Astrocyte of the spinal cord (primary cell): ENCODE results near the gene UNC13C.

Source experiments
- DNase-seq: peaks from one replicate; pipeline ENCODE4 v3.0.0; 2011; ENCODE audit warnings: low read depth, low spot score
- H3K4me3 ChIP-seq: 2 replicates; pipeline ENCODE4 v1.5.1; 2011; ENCODE audit warnings: low read depth, mild to moderate bottlenecking, low read length, moderate library complexity
- in situ Hi-C: cut with HindIII; loops from 2 replicates; pipeline ENCODE4 v1.10.0; 2017; ENCODE audit warnings: low sequenced_read_pairs
- TF ChIP-seq, protein P1 (sequence below): IDR thresholded peaks from 2 replicates; pipeline ENCODE4 v1.5.1; 2012; ENCODE audit warnings: low read depth, mild to moderate bottlenecking, low read length, inconsistent platforms

Gene UNC13C

DNA sequence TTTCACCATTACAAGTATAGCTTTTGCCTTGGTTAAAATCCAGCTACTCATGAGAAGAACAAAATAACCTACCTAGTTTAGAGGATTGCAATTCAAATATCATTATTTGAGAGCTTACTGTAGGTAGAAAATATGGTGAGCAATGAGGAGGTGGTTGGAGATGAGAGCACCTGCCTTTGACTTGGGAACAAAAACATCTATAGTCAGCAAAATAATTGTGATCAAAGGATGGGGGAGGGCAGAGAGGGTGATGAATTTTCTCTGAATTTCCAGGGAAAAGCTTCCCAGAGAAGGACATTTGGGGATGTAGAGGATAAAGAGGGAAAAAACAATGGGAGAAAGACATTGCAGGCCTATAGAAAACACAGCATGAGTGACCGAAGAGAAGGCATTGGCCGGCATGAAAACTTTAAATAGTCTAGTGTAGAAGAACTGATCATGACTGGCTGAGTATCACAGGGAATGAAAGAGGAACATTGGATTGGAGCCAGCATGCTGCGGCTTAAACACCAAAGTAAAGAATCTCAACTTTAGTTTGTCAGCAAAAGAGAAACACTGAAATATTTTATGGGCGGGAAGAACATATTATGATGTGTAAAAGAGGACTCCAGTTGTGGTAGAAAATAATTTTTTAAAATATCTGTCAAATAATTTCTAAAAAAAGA lies 581.3 kb downstream of the UNC13C start:
- TF ChIP-seq, protein P1, sequence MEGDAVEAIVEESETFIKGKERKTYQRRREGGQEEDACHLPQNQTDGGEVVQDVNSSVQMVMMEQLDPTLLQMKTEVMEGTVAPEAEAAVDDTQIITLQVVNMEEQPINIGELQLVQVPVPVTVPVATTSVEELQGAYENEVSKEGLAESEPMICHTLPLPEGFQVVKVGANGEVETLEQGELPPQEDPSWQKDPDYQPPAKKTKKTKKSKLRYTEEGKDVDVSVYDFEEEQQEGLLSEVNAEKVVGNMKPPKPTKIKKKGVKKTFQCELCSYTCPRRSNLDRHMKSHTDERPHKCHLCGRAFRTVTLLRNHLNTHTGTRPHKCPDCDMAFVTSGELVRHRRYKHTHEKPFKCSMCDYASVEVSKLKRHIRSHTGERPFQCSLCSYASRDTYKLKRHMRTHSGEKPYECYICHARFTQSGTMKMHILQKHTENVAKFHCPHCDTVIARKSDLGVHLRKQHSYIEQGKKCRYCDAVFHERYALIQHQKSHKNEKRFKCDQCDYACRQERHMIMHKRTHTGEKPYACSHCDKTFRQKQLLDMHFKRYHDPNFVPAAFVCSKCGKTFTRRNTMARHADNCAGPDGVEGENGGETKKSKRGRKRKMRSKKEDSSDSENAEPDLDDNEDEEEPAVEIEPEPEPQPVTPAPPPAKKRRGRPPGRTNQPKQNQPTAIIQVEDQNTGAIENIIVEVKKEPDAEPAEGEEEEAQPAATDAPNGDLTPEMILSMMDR, result no peak
- in situ Hi-C loops, result no loop called here
- DNase-seq, result no peak
- no peak overlapping the region for H3K4me3 ChIP-seq

DNA sequence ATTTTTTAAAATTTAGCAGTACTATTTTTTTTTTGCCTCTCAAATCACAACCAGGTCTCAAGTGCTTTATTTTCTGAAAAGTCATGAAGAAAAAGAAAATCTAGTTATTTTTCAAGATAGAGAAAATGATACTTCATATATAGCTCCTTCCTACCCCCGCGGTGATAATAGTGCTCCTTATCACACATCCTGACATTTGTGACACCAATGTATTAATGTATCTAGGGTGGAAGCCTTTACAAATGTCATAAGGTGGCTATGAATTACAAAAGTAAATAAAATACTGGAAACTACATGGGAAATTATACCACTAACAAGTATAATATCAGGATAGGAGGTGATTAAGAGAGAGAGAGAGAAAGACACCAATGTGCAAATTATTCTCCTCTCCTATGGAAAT lies 582.2 kb downstream of the UNC13C start:
- DNase-seq, result no peak
- no peak overlapping the region for H3K4me3 ChIP-seq
- TF ChIP-seq, protein P1, result no peak
- in situ Hi-C loops, result no loop called here

- in situ Hi-C loops, result no loop called here
- H3K4me3 ChIP-seq, result no peak overlapping the region
- TF ChIP-seq, protein P1, result no peak
- no peak for DNase-seq
These were observed 585.9 kb downstream of the UNC13C start for GRCh38 chr15:54564166-54564565.

- in situ Hi-C loops, result no loop called here
- no peak overlapping the region for H3K4me3 ChIP-seq
- DNase-seq, result no peak
- TF ChIP-seq, protein P1, result no peak
These were observed 588.4 kb downstream of the UNC13C start for GRCh38 chr15:54566654-54567053.

GRCh38 chr15:54567408-54568035 lies 589.3 kb downstream of the UNC13C start:
- TF ChIP-seq, protein P1, result no peak
- H3K4me3 ChIP-seq, result no peak overlapping the region
- DNase-seq, result no peak
- in situ Hi-C loops, result no loop called here

DNA sequence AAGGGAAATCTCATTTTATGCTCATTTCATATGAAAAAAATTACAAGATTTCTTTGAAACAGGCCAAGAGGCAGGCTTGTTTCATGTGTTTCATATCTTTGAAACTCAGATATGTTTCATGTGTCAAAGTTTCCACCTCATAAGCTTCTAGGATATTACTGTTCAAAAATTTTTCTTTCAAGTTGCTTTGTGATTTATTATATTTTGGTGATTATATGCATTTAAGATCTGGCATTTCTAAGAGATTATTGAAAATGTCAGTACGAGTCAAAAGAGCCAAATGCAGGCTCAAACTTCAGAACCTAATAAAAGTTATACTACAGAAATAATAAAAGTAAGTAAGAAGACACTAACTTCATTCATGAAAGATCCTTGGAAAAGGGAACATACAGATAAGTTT lies 590.1 kb downstream of the UNC13C start:
- TF ChIP-seq, protein P1, result no peak
- H3K4me3 ChIP-seq, result no peak overlapping the region
- no peak for DNase-seq
- in situ Hi-C loops, result no loop called here
